ENCODE data around the gene ZSWIM2.
"Not testable (repeated sequence)": the region's sequence is repeated elsewhere in the genome, so short reads cannot be mapped to it uniquely, and the experiment has no call there.

ZSWIM2 gene

DNA sequence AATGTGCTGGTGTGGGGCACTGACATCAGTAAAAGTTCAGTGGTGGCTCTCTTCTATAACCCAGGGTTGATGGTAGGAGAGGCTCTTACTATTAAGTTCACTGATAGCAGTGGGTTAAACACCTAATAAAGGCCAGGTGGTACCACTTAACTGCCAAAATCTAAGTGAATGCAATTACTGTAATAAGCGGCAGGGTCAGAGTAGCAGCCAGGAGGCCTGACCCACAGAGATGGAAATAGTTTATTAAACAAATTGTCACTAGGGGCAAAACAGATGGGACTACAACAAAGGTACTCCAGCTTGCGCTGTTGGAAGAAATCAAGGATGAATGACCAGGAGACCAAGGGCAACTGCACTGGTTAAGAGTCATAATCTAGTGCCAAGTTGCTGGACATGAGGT, 26.6 kb downstream of the ZSWIM2 start:
- TF ChIP-seq, protein P1, sequence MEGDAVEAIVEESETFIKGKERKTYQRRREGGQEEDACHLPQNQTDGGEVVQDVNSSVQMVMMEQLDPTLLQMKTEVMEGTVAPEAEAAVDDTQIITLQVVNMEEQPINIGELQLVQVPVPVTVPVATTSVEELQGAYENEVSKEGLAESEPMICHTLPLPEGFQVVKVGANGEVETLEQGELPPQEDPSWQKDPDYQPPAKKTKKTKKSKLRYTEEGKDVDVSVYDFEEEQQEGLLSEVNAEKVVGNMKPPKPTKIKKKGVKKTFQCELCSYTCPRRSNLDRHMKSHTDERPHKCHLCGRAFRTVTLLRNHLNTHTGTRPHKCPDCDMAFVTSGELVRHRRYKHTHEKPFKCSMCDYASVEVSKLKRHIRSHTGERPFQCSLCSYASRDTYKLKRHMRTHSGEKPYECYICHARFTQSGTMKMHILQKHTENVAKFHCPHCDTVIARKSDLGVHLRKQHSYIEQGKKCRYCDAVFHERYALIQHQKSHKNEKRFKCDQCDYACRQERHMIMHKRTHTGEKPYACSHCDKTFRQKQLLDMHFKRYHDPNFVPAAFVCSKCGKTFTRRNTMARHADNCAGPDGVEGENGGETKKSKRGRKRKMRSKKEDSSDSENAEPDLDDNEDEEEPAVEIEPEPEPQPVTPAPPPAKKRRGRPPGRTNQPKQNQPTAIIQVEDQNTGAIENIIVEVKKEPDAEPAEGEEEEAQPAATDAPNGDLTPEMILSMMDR (IDR thresholded peaks at IDR 0.05; ENCODE audit: control extremely low read depth, extremely low read depth, low read depth, missing control alignments), result no peak
- no peak for DNase-seq (ENCODE audit: extremely low spot score)
- ChIA-PET POLR2A (no interaction called here), CTCF (no interaction called here)

DNA sequence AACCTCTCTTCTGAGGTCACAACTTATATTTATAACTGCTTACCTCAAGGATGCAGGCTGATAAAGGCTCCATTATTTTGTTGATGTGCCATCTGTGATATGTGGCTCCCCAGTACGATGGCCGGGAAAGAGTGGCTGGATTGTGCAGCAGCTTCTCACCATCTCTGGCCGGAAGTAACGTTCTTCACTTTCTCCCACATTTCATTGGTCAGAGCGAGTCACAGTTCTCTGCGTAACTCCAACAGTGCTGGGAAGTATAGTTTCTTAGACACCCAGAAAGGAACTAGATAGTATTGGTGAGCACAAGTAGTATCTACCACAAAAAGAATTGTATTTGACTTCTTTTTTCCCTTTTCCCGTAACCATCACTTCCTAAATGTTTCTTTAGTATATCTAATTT, 28.7 kb downstream of the ZSWIM2 start:
- TF ChIP-seq, protein P1 (IDR thresholded peaks at IDR 0.05; ENCODE audit: control extremely low read depth, extremely low read depth, low read depth, missing control alignments), result no peak
- DNase-seq (ENCODE audit: extremely low spot score), result no peak
- ChIA-PET POLR2A (no interaction called here), CTCF (no interaction called here)

DNA sequence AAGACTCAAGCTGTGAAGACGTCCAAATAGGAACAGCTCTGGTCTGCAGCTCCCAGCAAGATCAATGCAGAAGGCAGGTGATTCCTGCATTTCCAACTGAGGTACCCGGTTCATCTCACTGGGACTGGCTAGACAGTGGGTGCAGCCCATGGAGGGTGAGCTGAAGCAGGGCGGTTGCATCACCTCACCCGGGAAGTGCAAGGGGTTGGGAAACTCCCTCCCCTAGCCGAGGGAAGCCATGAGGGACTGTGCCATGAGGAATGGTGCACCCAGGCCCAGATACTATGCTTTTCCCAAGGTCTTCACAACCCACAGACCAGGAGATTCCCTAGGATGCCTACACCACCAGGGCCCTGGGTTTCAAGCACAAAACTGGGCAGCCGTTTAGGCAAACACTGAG, 37.2 kb downstream of the ZSWIM2 start:
- POLR2A ChIA-PET; DNase-seq (ENCODE audit: extremely low spot score); CTCF ChIA-PET: not testable (repeated sequence)

DNA sequence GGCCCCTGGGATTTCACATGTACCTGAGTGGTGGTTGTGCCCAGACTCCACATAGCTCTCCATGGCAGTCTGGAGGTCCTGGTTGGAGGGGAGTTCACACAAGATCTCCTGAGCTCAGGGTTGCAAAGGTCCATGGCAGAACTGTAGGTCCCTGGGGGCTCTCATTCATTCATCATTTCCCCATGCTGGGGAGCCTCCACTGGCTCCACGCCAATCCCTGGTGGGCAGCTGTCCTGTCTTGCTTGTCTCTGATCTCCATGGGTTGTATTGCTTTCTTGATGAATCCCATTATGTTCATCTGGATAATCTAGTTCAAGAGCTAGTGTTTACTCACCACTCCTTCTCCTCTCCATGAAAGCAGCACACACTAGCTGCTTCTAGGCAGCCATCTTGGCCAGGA, 42.4 kb downstream of the ZSWIM2 start:
- ChIA-PET CTCF (no interaction called here), POLR2A (no interaction called here)
- no peak for DNase-seq (ENCODE audit: extremely low spot score)
- TF ChIP-seq, protein P1 (IDR thresholded peaks at IDR 0.05; ENCODE audit: control extremely low read depth, extremely low read depth, low read depth, missing control alignments), result no peak

DNA sequence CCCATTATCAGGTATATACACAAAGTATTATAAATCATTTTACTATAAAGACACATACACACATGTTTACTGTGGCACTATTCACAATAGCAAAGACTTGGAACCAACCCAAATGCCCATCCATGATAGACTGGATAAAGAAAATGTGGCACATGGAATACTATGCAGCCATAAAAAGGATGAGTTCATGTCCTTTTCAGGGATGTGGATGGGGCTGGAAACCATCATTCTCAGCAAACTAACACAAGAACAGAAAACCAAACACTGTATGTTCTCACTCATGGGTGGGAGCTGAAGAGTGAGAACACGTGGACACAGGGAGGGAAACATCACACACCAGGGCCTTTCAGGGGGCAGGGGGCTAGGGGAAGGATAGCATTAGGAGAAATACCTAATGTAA, 50.4 kb downstream of the ZSWIM2 start:
- DNase-seq (ENCODE audit: extremely low spot score); CTCF ChIA-PET; POLR2A ChIA-PET: not testable (repeated sequence)

DNA sequence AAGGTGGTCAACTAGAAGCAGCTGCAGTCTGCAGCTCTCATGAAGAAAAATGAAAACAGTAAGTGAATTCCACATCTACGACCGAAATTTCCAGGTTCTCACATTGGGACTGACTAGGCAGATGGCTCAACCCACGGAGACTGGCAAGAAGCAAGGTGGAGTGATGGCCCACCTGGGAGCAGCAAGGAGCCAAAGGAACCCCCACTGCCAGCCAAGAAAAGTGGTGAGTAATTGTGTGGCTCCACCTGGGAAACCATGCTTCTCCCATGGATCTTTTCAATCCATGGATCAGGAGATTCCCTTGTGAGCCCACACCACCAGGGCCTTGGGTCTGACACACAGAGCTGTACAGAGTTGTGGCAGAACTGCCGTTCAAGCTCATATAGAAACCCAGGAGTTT, 64.0 kb downstream of the ZSWIM2 start:
- POLR2A ChIA-PET, result no interaction called here
- no peak for DNase-seq (ENCODE audit: extremely low spot score)
- TF ChIP-seq, protein P1 (IDR thresholded peaks at IDR 0.05; ENCODE audit: control extremely low read depth, extremely low read depth, low read depth, missing control alignments), result no peak
- CTCF ChIA-PET, result no interaction called here

DNA sequence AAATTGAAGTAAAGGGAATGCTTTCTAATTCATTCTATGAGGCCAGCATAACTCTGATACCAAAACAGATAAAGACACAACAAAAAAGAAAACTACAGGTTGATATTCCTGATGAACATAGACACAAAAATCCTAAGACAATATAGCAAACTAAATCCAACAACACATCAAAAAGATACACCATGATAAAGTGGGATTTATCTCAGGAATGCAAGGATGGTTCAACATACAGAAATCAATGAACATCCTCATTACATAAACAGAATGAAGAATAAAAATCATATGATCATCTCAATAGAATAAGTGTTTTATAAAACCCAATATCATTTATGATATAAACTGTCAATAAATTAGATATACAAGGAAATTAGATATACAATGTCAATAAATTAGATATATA, 65.7 kb downstream of the ZSWIM2 start:
- CTCF ChIA-PET, result no interaction called here
- POLR2A ChIA-PET, result no interaction called here
- TF ChIP-seq, protein P1 (IDR thresholded peaks at IDR 0.05; ENCODE audit: control extremely low read depth, extremely low read depth, low read depth, missing control alignments), result no peak
- no peak for DNase-seq (ENCODE audit: extremely low spot score)

DNA sequence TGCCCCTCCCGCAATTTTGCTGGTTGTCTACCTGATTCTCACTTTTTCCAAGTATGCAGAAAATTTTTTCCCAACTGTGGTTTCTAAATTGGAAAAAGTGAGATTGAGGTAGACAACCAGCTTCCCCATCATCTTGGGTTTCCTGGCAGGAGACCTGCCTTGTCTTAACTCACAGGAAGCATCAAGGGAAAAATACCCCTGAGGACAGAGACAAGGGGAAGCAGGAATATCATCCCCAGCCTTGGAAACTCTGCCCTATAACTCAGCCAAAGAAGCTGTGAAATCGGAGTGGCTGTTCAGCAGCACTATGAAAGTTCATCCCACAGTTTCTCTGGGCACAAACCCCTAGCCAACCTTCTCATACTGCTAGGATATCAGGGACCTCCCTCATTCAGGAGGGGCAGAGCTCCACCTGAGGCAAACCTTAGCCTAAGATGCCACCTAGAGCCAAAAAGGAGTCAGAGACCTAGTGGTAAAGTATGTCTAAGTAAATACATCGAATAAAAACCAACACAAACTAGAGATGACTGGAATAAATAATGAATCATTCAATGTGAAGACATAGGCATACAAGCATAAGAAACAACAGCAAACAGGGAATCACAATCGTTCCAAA, 68.2 kb downstream of the ZSWIM2 start:
- POLR2A ChIA-PET, result no interaction called here

More for the DNA sequence above, 68.2 kb downstream of the ZSWIM2 start:
- CTCF ChIA-PET, result no interaction called here
- TF ChIP-seq, protein P1 (IDR thresholded peaks at IDR 0.05; ENCODE audit: control extremely low read depth, extremely low read depth, low read depth, missing control alignments), result no peak
- no peak for DNase-seq (ENCODE audit: extremely low spot score)
